Prostate gland (tissue), 2 donors: ENCODE measurements around the gene ELAPOR1.

Source experiments
- POLR2A ChIP-seq: fragments of 450-650 bp; IDR thresholded peaks from one replicate; pipeline ENCODE4 v1.6.1; 2016; ENCODE audit warnings: antibody characterized with exemption, mild to moderate bottlenecking
- POLR2AphosphoS5 ChIP-seq: sonication (generic); formaldehyde crosslinking; IDR thresholded peaks from one replicate; pipeline ENCODE4 v1.6.1; 2017; ENCODE audit warnings: antibody characterized with exemption
- TF ChIP-seq, protein P1 (sequence below), 4 experiments: fragments of 200-600 bp in 2 of 4; fragments of 450-650 bp in 2 of 4; sonication (generic) in 2 of 4; IDR thresholded peaks; 1 replicate in 3 of 4; 2 replicates in 1 of 4; pipeline ENCODE4 v1.5.1; 2016 to 2019; ENCODE audit warnings: antibody characterized with exemption in 4 of 4, mild to moderate bottlenecking in 2 of 4, moderate library complexity in 2 of 4

DNA sequence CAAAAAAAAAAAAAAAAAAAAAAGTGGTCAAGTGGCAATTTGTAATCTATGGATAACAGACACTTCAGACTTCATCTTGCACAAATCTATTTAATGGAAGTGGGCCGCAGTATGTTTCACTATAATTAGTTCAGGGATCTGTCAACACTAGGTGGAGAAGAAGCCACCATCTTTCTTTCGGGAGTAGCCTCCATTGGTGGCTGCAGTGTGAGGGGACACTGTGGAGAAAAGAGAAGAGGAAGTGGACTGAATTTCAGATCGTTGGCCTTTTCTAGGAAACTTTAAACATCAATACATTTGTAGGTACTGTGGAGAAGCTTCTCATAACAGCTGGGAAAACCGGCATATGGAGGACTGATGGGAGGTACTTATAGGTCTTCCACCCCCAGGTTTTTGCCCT lies 8.0 kb upstream of the ELAPOR1 start:
- TF ChIP-seq, protein P1, sequence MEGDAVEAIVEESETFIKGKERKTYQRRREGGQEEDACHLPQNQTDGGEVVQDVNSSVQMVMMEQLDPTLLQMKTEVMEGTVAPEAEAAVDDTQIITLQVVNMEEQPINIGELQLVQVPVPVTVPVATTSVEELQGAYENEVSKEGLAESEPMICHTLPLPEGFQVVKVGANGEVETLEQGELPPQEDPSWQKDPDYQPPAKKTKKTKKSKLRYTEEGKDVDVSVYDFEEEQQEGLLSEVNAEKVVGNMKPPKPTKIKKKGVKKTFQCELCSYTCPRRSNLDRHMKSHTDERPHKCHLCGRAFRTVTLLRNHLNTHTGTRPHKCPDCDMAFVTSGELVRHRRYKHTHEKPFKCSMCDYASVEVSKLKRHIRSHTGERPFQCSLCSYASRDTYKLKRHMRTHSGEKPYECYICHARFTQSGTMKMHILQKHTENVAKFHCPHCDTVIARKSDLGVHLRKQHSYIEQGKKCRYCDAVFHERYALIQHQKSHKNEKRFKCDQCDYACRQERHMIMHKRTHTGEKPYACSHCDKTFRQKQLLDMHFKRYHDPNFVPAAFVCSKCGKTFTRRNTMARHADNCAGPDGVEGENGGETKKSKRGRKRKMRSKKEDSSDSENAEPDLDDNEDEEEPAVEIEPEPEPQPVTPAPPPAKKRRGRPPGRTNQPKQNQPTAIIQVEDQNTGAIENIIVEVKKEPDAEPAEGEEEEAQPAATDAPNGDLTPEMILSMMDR (IDR thresholded peaks at IDR 0.05) = no peak
- TF ChIP-seq POLR2A = no peak
- no peak for TF ChIP-seq POLR2AphosphoS5
